Measurements from ENCODE around the gene NRG2.

DNA sequence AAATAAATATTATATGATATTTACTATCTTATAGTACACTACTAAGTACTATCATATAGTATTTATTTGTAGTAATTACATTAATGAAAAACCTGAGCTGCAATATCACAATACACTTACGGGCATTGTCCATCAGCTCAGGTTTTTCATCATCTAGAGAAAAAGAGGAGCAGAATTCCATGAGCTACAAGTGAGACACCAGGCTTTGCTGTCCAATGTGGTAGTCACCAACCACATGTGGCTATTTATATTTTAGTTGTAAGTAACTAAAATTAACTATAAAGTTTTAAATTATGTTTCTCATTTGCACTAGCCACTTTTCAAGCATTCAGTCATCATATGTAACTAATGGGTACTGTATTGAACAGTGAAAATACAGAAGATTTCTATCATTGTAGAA, 13.8 kb upstream of the NRG2 start:
- TF ChIP-seq, protein P1, sequence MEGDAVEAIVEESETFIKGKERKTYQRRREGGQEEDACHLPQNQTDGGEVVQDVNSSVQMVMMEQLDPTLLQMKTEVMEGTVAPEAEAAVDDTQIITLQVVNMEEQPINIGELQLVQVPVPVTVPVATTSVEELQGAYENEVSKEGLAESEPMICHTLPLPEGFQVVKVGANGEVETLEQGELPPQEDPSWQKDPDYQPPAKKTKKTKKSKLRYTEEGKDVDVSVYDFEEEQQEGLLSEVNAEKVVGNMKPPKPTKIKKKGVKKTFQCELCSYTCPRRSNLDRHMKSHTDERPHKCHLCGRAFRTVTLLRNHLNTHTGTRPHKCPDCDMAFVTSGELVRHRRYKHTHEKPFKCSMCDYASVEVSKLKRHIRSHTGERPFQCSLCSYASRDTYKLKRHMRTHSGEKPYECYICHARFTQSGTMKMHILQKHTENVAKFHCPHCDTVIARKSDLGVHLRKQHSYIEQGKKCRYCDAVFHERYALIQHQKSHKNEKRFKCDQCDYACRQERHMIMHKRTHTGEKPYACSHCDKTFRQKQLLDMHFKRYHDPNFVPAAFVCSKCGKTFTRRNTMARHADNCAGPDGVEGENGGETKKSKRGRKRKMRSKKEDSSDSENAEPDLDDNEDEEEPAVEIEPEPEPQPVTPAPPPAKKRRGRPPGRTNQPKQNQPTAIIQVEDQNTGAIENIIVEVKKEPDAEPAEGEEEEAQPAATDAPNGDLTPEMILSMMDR (conservative IDR thresholded peaks at IDR 0.05; ENCODE audit: low read depth, low read length), result no peak
- TF ChIP-seq EZH2 (IDR thresholded peaks at IDR 0.05; ENCODE audit: borderline replicate concordance, low read depth, low read length, poor library complexity, severe bottlenecking), result no peak
